HG02852 (cell line): Measurements from ENCODE around the gene CRYZL1.
"Not testable (repeated sequence)": the region's sequence is repeated elsewhere in the genome, so short reads cannot be mapped to it uniquely, and the experiment has no call there.

ENCODE experiments used
- ATAC-seq: cut with Tn5 transposase; IDR thresholded peaks from one replicate; pipeline ENCODE4 v1.9.1; 2021; ENCODE audit warnings: mild to moderate bottlenecking, moderate library complexity; ENCODE audit not compliant: unreplicated experiment

The CRYZL1 gene

GRCh38 chr21:33640697-33641351 lies 717 bp downstream of the CRYZL1 start:
- no peak for ATAC-seq

- no peak for ATAC-seq
Observed at GRCh38 chr21:33634254-33634653, 7.3 kb downstream of the CRYZL1 start.

- not testable (repeated sequence) for ATAC-seq
Observed at GRCh38 chr21:33626151-33626550, 15.4 kb downstream of the CRYZL1 start.

GRCh38 chr21:33622253-33622652 lies 19.3 kb downstream of the CRYZL1 start:
- ATAC-seq = no peak

- no peak for ATAC-seq
Observed at GRCh38 chr21:33619726-33620125, 21.8 kb downstream of the CRYZL1 start.

GRCh38 chr21:33618407-33618806 lies 23.1 kb downstream of the CRYZL1 start:
- no peak for ATAC-seq

GRCh38 chr21:33617565-33617964 lies 24.0 kb downstream of the CRYZL1 start:
- not testable (repeated sequence) for ATAC-seq

- no peak for ATAC-seq
Observed at GRCh38 chr21:33611006-33611744, 30.4 kb downstream of the CRYZL1 start.

- ATAC-seq = no peak
Observed at GRCh38 chr21:33608559-33608958, 33.0 kb downstream of the CRYZL1 start.

- no peak for ATAC-seq
Observed at GRCh38 chr21:33598051-33598450, 43.5 kb downstream of the CRYZL1 start.

- ATAC-seq = peak; percentile 84
Observed at GRCh38 chr21:33588485-33589335, 52.8 kb downstream of the CRYZL1 start, which contains the start of gene DONSON. DONSON (minus strand) TSS chr21:33588684; CDS start chr21:33588641, 43 bp downstream.

- ATAC-seq = peak; percentile 31
Observed at GRCh38 chr21:33587792-33588484, 53.6 kb downstream of the CRYZL1 start.

GRCh38 chr21:33586927-33587326 lies 54.6 kb downstream of the CRYZL1 start:
- ATAC-seq = no peak

- ATAC-seq = no peak
Observed at GRCh38 chr21:33584455-33584854, 57.1 kb downstream of the CRYZL1 start.

- ATAC-seq = no peak
Observed at GRCh38 chr21:33578959-33579542, 62.5 kb downstream of the CRYZL1 start.

- no peak for ATAC-seq
Observed at GRCh38 chr21:33578214-33578613, 63.3 kb downstream of the CRYZL1 start.

- not testable (repeated sequence) for ATAC-seq
Observed at GRCh38 chr21:33576741-33577141, 64.8 kb downstream of the CRYZL1 start.

GRCh38 chr21:33572350-33572749 lies 69.2 kb downstream of the CRYZL1 start:
- ATAC-seq = no peak

GRCh38 chr21:33569991-33570390 lies 71.5 kb downstream of the CRYZL1 start:
- ATAC-seq = no peak

- ATAC-seq = no peak
Observed at GRCh38 chr21:33568448-33568847, 73.1 kb downstream of the CRYZL1 start.
